A673 (cell line): ENCODE measurements around the gene AVPR1B.

Experiments
- CTCF ChIP-seq: fragments of 300-800, 200-600 bp; sonication (generic); conservative IDR thresholded peaks from 2 replicates; pipeline ENCODE4 v1.5.1; 2017; ENCODE audit warnings: low read depth, mild to moderate bottlenecking, antibody characterized with exemption, low read length, moderate library complexity, mixed read lengths
- EZH2 ChIP-seq: fragments of 200-600 bp; sonication (generic); IDR thresholded peaks from 2 replicates; pipeline ENCODE4 v1.6.1; 2017; ENCODE audit warnings: borderline replicate concordance, low read depth, mild to moderate bottlenecking, mixed read lengths, antibody characterized with exemption, low read length; ENCODE audit not compliant: poor library complexity, severe bottlenecking

- TF ChIP-seq CTCF: no peak
- TF ChIP-seq EZH2: no peak
Observed at GRCh38 chr1:206103979-206104378, 13.2 kb downstream of the AVPR1B start.
